Left lobe of liver (tissue), 2 donors: ENCODE data around the gene RFFL. TPM values are rescaled to one million over a fixed set of nuclear protein-coding genes. Genes with fewer than 3 reads are reported as not detected.
"Not testable (repeated sequence)": the region's sequence is repeated elsewhere in the genome, so short reads cannot be mapped to it uniquely, and the experiment has no call there.

Experiments
- ATAC-seq: fragments of 200-7000 bp; cut with Tn5 transposase; one replicate; pipeline ENCODE4 v1.9.1; 2020; ENCODE audit warnings: mild to moderate bottlenecking, moderate library complexity
- DNase-seq: peaks from one replicate; pipeline ENCODE4 v3.0.0-alpha.2; 2020; ENCODE audit warnings: low spot score
- total RNA-seq: library from RNA; stranded (reverse); gene quantifications from one replicate; pipeline ENCODE4 v1.2.1, GENCODE V29; 2021
- donor health status: DM: no; HTN: no; CAD: no; lungs with moderate emphysema.
- donor health status: DM: no; HTN: yes; CAD: no.

The RFFL gene
- total RNA-seq, 1 donor from 2014 or later = 36.5 TPM

GRCh38 chr17:35011671-35012216 lies 51.8 kb downstream of the RFFL start:
- DNase-seq (no peak), ATAC-seq (no peak)

- ATAC-seq (no peak), DNase-seq (no peak)
These were observed 53.4 kb downstream of the RFFL start for GRCh38 chr17:35010093-35010492.

GRCh38 chr17:35006961-35007360 lies 56.5 kb downstream of the RFFL start:
- DNase-seq = no peak
- peak; percentile 51 for ATAC-seq

GRCh38 chr17:35006345-35006744 lies 57.2 kb downstream of the RFFL start:
- no peak for DNase-seq
- no peak for ATAC-seq

GRCh38 chr17:35003778-35004177 lies 59.7 kb downstream of the RFFL start:
- ATAC-seq = no peak
- no peak for DNase-seq

- ATAC-seq (peak; percentile 57), DNase-seq (no peak)
These were observed 60.5 kb downstream of the RFFL start for GRCh38 chr17:35002876-35003551.

- no peak for DNase-seq
- no peak for ATAC-seq
These were observed 62.0 kb downstream of the RFFL start for GRCh38 chr17:35001549-35001948.

- ATAC-seq, DNase-seq: not testable (repeated sequence)
These were observed 62.5 kb downstream of the RFFL start for GRCh38 chr17:35000965-35001364.

GRCh38 chr17:34999456-34999855 lies 64.1 kb downstream of the RFFL start:
- no peak for DNase-seq
- no peak for ATAC-seq

GRCh38 chr17:34998205-34998604 lies 65.3 kb downstream of the RFFL start:
- peak; percentile 95 for ATAC-seq
- DNase-seq = peak; percentile 78

GRCh38 chr17:34997355-34997862 lies 66.1 kb downstream of the RFFL start:
- ATAC-seq (peak; percentile 17), DNase-seq (no peak)

- DNase-seq (no peak), ATAC-seq (no peak)
These were observed 66.9 kb downstream of the RFFL start for GRCh38 chr17:34996422-34997285.

GRCh38 chr17:34993031-34993430 lies 70.5 kb downstream of the RFFL start:
- no peak for ATAC-seq
- DNase-seq = no peak

GRCh38 chr17:34991606-34992005 lies 71.9 kb downstream of the RFFL start:
- DNase-seq (no peak), ATAC-seq (no peak)

- no peak for DNase-seq
- no peak for ATAC-seq
These were observed 72.6 kb downstream of the RFFL start for GRCh38 chr17:34990921-34991365.

GRCh38 chr17:34989473-34989872 lies 74.0 kb downstream of the RFFL start:
- DNase-seq (no peak), ATAC-seq (no peak)

- ATAC-seq (no peak), DNase-seq (no peak)
These were observed 74.9 kb downstream of the RFFL start for GRCh38 chr17:34988644-34989043.

GRCh38 chr17:34987232-34987631 lies 76.3 kb downstream of the RFFL start:
- no peak for ATAC-seq
- no peak for DNase-seq

GRCh38 chr17:34981538-34982241 lies 81.8 kb downstream of the RFFL start:
- no peak for DNase-seq

GRCh38 chr17:34980681-34981537 lies 82.6 kb downstream of the RFFL start:
- ATAC-seq (peak; percentile 93), DNase-seq (peak; percentile 78)

More at GRCh38 chr17:34981538-34982241, 81.8 kb downstream of the RFFL start:
- no peak for ATAC-seq
